Karpas-422 (cell line): ENCODE data around the gene RNLS. TPM values are rescaled to one million over a fixed set of nuclear protein-coding genes. Genes with fewer than 3 reads are reported as not detected.

Experiments
- DNase-seq: peaks from one replicate; pipeline ENCODE4 v3.0.0-alpha.2; 2015
- H2AFZ ChIP-seq: fragments of 200-600 bp; sonication (generic); 2 replicates; pipeline ENCODE4 v1.6.1; 2014; ENCODE audit warnings: antibody characterized with exemption, low read length, mixed read lengths
- H3K27ac ChIP-seq: fragments of 200-600 bp; sonication (generic); 2 replicates; pipeline ENCODE4 v1.5.1; 2014; ENCODE audit warnings: mild to moderate bottlenecking, low read length, moderate library complexity
- H3K27me3 ChIP-seq: fragments of 200-600 bp; sonication (generic); 2 replicates; pipeline ENCODE4 v1.6.1; 2014; ENCODE audit warnings: low read length, mixed read lengths
- H3K36me3 ChIP-seq: fragments of 200-600 bp; sonication (generic); 2 replicates; pipeline ENCODE4 v1.6.1; 2014; ENCODE audit warnings: low read length, mixed read lengths; ENCODE audit not compliant: insufficient read depth
- H3K4me1 ChIP-seq: fragments of 200-600 bp; sonication (generic); 2 replicates; pipeline ENCODE4 v1.6.1; 2014; ENCODE audit warnings: mild to moderate bottlenecking, low read length, mixed read lengths
- H3K4me2 ChIP-seq: fragments of 200-600 bp; sonication (generic); 2 replicates; pipeline ENCODE4 v1.6.1; 2014; ENCODE audit warnings: low read length, low read depth, mild to moderate bottlenecking; ENCODE audit not compliant: poor library complexity, severe bottlenecking
- H3K4me3 ChIP-seq: fragments of 200-600 bp; sonication (generic); 2 replicates; pipeline ENCODE4 v1.5.1; 2014; ENCODE audit warnings: mild to moderate bottlenecking, antibody characterized with exemption, low read length, mixed read lengths
- H3K79me2 ChIP-seq: fragments of 200-600 bp; sonication (generic); 2 replicates; pipeline ENCODE4 v1.6.1; 2014; ENCODE audit warnings: mild to moderate bottlenecking, low read length, mixed read lengths
- H3K9ac ChIP-seq: fragments of 200-600 bp; sonication (generic); 2 replicates; pipeline ENCODE4 v1.6.0; 2014; ENCODE audit warnings: low read length
- H3K9me2 ChIP-seq: fragments of 200-600 bp; sonication (generic), shearing (Covaris generic); replicated peaks from 2 replicates; pipeline ENCODE4 v1.6.0; 2014; ENCODE audit warnings: mild to moderate bottlenecking, low read length, moderate library complexity; ENCODE audit not compliant: insufficient read depth
- H3K9me3 ChIP-seq: fragments of 300-700, 200-600 bp; sonication (generic); 2 replicates; pipeline ENCODE4 v1.6.1; 2014; ENCODE audit warnings: low read length, mixed read lengths
- H4K20me1 ChIP-seq: fragments of 200-600 bp; sonication (generic); 2 replicates; pipeline ENCODE4 v1.6.1; 2014; ENCODE audit warnings: mild to moderate bottlenecking, antibody characterized with exemption, low read length, low read depth; ENCODE audit not compliant: insufficient read depth
- total RNA-seq: library from RNA; depleted of rRNA; stranded (reverse); fragments of >200 nt; shearing (Covaris generic); gene quantifications from 2 replicates; pipeline ENCODE4 v1.2.3, GENCODE V29; 2014; ENCODE audit warnings: low replicate concordance

The RNLS gene
- total RNA-seq, 1 experiment from 2014 or later: not detected

DNA sequence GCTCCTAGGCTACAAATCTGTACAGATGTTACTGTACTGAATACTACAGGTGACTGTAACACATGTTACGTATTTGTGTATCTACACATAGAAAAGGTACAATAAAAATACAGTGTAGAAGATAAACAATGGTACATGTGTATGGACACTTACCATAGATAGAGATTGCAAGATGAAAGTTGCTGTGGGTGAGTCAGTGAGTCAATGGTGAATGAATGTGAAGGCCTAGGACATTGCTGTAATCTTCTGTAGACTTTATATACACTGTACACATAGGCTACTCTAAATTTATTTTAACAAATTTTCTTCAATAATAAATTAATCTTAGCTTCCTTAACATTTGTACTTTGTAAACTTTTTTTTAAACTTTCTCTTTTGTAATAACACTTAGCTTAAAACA lies 205.6 kb downstream of the RNLS start:
- H4K20me1 ChIP-seq: no peaks in the 10 kb centered on the region
- no peaks in the 10 kb centered on the region for H3K9me2 ChIP-seq
- H3K9me3 ChIP-seq: no peaks in the 10 kb centered on the region
- no peaks in the 10 kb centered on the region for H3K4me1 ChIP-seq
- H2AFZ ChIP-seq: no peak overlapping the region
- no peak overlapping the region for H3K9ac ChIP-seq
- DNase-seq: no peak
- H3K36me3 ChIP-seq: no peaks in the 10 kb centered on the region
- no peaks in the 10 kb centered on the region for H3K27me3 ChIP-seq
- no peak overlapping the region for H3K4me2 ChIP-seq
- no peaks in the 10 kb centered on the region for H3K79me2 ChIP-seq
- H3K27ac ChIP-seq: no peak overlapping the region
- no peak overlapping the region for H3K4me3 ChIP-seq

DNA sequence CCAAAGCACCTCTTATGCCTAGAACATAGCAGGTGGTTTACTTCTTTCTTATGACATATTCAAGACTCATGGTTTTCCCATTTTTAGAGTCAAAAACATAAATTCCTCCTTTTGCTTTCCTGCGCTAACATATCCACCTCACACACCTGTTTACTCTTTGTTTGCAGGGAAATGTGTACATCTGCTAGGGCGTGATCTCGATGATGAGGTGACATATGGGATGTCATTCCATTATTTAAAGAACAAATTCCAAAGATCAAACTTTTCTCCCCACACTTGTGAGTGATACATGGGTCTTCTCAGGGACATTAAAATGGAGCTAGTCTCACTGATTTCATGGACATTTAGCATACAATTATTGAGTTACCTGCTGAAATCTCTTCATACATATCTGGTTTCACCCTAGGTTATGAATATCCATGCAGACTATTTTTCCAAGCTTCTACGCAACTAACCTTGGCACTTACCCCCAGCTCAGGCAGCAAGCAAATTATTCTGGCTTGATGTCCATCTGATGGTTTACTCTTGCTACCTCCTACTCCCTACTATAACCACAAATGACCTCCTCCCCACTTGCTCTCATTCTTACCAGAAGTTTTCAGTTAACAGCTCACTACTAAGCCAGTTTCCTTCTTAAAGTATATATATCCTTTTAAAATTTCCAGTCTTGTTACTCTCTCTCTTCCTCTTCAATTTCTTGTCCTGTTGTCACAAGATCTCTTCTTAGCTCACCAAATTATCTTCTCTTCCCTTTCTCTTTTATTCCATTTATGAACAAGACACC lies 208.5 kb downstream of the RNLS start:
- Histone ChIP-seq H4K20me1 (no peaks in the 10 kb centered on the region), H3K79me2 (no peaks in the 10 kb centered on the region), H3K4me1 (no peaks in the 10 kb centered on the region), H3K9me2 (no peaks in the 10 kb centered on the region), H3K27me3 (no peaks in the 10 kb centered on the region), H2AFZ (no peak overlapping the region), H3K4me3 (no peak overlapping the region), H3K9ac (no peak overlapping the region), H3K27ac (no peak overlapping the region), H3K4me2 (no peak overlapping the region), H3K9me3 (no peaks in the 10 kb centered on the region), H3K36me3 (no peaks in the 10 kb centered on the region)
- DNase-seq: no peak

DNA sequence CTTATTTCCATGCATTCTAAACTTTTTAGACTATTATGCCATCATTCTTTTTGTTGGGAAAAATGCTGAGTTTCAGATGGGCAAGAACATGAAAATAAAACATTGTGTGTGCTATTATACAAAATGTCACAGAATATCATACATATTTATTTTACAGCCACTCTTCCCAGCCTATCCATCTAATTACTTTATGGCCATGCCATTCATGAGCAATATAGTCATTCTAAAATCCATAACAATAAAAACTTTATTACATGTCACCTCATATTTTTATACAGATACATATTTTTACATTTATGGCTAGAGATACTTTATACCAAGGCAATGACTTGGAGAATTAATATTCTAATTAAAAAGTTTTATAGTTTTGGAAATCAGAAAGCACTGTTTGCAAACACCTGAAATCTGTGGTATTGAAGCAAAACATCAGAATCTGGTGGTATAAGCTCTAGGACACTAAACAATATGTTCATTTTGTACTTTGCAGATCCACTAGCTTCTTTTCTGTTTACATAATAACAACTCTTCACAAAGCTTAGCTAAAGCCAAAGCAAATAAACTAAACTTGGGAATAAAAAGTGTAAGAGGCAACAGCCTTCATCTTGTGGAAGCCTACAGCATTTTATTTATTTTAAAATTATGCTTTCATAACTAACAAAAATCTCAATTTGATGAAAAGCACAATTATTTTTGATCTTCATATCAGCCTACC lies 210.1 kb downstream of the RNLS start:
- Histone ChIP-seq H4K20me1 (no peaks in the 10 kb centered on the region), H3K9me3 (no peaks in the 10 kb centered on the region), H3K4me1 (no peaks in the 10 kb centered on the region), H3K4me2 (no peak overlapping the region), H3K27ac (no peak overlapping the region), H3K9ac (no peak overlapping the region), H2AFZ (no peak overlapping the region), H3K4me3 (no peak overlapping the region), H3K36me3 (no peaks in the 10 kb centered on the region), H3K9me2 (no peaks in the 10 kb centered on the region), H3K27me3 (no peaks in the 10 kb centered on the region), H3K79me2 (no peaks in the 10 kb centered on the region)
- no peak for DNase-seq

DNA sequence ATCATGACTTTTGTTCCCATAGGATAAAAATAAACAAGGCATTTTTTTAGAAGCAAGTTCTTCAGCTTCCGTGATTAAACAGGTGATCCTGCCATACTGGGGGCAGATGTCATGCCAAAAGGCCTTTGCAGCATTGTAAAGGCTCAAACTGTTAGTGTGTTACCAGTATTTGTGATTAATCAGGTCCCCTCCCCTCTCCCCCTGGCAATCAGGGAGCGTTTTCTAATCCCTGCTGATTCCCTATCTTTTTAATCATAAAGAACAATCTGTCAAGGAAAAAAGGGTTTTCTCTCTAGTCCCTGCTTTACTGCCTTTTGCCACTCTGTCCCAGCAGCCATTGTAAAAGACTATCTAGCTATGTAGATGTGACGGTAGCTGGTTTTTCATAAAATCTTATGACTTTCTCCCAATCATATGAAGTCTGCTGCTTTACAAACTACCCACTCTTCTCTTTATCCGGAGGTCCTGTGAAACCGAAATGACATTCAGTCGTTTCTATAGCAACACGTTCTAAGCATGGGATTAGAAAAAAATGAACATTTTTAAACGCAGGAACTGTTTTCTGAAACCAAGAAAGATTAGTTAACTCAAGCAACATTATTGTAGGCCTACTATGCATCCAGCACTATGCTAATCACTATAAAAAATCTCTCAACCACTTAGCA lies 210.9 kb downstream of the RNLS start:
- no peak for DNase-seq
- Histone ChIP-seq H3K9me2 (no peaks in the 10 kb centered on the region), H3K4me2 (no peak overlapping the region), H3K27me3 (no peaks in the 10 kb centered on the region), H4K20me1 (no peaks in the 10 kb centered on the region), H3K79me2 (no peaks in the 10 kb centered on the region), H3K27ac (no peak overlapping the region), H3K4me3 (no peak overlapping the region), H2AFZ (no peak overlapping the region), H3K36me3 (no peaks in the 10 kb centered on the region), H3K4me1 (no peaks in the 10 kb centered on the region), H3K9ac (no peak overlapping the region), H3K9me3 (no peaks in the 10 kb centered on the region)

DNA sequence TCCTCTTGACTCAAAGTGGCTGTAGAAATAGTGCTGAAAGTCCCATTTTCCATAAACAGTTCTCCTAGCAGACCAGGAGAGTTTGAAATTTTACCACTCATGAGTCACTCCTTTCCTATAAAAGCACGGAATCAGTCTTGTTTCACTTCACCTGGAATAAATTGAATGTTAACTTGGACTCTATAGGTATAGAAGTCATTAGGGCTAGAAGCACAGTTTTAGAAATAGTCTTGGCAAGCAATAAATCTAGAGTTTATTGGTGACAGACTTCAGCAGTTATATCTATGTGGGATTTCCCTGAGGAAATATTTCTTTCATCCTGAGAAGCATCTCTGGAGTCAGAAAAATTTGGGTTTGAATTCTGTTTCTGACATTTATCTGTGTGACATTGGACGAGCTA lies 212.4 kb downstream of the RNLS start:
- Histone ChIP-seq H3K27ac (no peak overlapping the region), H3K4me2 (no peak overlapping the region), H4K20me1 (no peaks in the 10 kb centered on the region), H2AFZ (no peak overlapping the region), H3K79me2 (no peaks in the 10 kb centered on the region), H3K27me3 (no peaks in the 10 kb centered on the region), H3K36me3 (no peaks in the 10 kb centered on the region), H3K9ac (no peak overlapping the region), H3K4me1 (no peaks in the 10 kb centered on the region), H3K9me3 (no peaks in the 10 kb centered on the region), H3K9me2 (no peaks in the 10 kb centered on the region), H3K4me3 (no peak overlapping the region)
- DNase-seq: no peak

DNA sequence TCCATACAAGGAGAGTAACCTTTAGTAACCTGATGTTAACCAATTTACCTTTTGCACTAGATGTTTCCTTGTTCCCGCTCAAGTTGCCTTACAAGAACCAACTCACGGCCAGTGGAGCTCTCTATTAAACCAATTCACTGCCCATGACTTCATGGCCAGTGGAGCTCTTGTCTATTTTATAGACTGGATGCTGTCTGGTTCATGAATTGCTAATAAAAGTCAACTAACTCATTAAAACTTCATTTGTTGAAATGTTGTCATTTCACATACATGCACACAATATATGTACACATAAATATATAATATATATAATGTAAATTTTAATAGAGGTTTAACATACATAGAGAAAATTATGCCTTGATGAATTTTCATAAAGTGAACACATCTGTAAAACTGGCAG lies 216.3 kb downstream of the RNLS start:
- no peak overlapping the region for H2AFZ ChIP-seq
- H3K9me2 ChIP-seq: no peaks in the 10 kb centered on the region
- no peak overlapping the region for H3K27ac ChIP-seq
- H4K20me1 ChIP-seq: no peaks in the 10 kb centered on the region
- no peak overlapping the region for H3K4me3 ChIP-seq
- no peaks in the 10 kb centered on the region for H3K36me3 ChIP-seq
- H3K9me3 ChIP-seq: no peaks in the 10 kb centered on the region
- no peaks in the 10 kb centered on the region for H3K79me2 ChIP-seq
- no peak overlapping the region for H3K4me2 ChIP-seq
- H3K27me3 ChIP-seq: no peaks in the 10 kb centered on the region
- no peaks in the 10 kb centered on the region for H3K4me1 ChIP-seq
- no peak overlapping the region for H3K9ac ChIP-seq
- no peak for DNase-seq

DNA sequence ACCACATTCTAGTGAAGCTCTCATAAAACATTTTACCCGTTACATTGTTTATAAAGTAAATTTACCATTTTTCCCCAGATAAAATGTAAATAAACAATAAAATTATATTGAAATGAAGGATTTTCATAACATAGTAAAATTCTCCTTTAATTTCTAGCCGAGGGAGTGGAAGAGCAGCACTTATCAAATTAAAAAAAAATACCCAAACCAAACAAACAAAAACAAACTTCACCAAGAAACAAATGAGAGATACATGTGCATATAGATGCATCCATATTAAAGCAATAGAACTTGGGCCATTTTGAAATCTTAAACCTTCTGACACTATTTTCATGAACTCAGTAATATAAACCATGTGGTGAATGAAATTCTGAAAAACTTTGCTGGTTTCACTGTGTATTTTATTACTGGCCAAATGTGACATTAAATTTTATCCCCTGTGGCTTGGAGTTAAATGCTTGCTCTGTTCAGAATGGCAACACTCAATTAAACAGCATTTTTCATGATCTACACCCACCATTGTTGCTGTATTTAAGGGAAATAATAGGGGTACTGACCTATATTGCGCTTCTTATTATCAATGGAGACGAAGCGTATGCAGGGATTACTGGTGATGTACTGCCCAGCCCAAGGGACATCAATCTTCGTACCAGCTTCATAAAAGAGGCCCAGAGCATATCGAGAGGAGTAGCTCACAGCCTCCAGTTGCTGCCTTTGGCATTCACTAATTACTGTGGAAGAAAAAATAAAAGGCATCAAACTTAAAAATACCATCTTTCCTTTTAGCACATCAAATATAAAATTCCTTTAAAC lies 220.9 kb downstream of the RNLS start:
- Histone ChIP-seq H3K4me3 (no peak overlapping the region), H4K20me1 (no peaks in the 10 kb centered on the region), H3K79me2 (no peaks in the 10 kb centered on the region), H3K27me3 (no peaks in the 10 kb centered on the region), H3K4me2 (no peak overlapping the region), H3K9ac (no peak overlapping the region), H3K9me3 (no peaks in the 10 kb centered on the region), H3K9me2 (no peaks in the 10 kb centered on the region), H2AFZ (no peak overlapping the region), H3K36me3 (no peaks in the 10 kb centered on the region), H3K27ac (no peak overlapping the region), H3K4me1 (no peaks in the 10 kb centered on the region)
- DNase-seq: no peak

DNA sequence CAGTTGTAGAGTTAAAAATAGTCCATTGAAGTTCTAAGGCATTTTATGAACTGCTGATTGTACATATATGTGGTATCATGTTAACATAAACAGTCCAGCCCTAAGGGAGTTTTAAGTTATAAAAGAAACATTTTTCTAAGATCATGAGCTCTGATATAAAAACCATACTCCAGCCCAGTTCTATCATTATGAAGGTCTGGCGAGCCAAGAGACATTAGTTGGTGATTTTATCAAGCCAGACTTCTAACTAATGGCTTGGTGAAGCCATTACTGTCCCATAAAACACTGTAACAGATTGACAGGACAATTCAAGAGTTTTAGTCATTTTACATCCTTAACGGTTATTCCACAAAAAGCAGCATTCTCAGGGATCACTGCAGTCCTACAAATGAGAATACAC lies 221.6 kb downstream of the RNLS start:
- H4K20me1 ChIP-seq: no peaks in the 10 kb centered on the region
- H2AFZ ChIP-seq: no peak overlapping the region
- H3K9ac ChIP-seq: no peak overlapping the region
- no peaks in the 10 kb centered on the region for H3K4me1 ChIP-seq
- no peak for DNase-seq
- no peaks in the 10 kb centered on the region for H3K27me3 ChIP-seq
- H3K9me2 ChIP-seq: no peaks in the 10 kb centered on the region
- no peaks in the 10 kb centered on the region for H3K36me3 ChIP-seq
- H3K27ac ChIP-seq: no peak overlapping the region
- H3K4me2 ChIP-seq: no peak overlapping the region
- H3K79me2 ChIP-seq: no peaks in the 10 kb centered on the region
- no peak overlapping the region for H3K4me3 ChIP-seq
- no peaks in the 10 kb centered on the region for H3K9me3 ChIP-seq
